GM18498 (cell line): Measurements from ENCODE around the gene REEP6.
"Not testable (repeated sequence)": the region's sequence is repeated elsewhere in the genome, so short reads cannot be mapped to it uniquely, and the experiment has no call there.

ENCODE experiments used
- ATAC-seq: cut with Tn5 transposase; IDR thresholded peaks from one replicate; pipeline ENCODE4 v1.9.1; 2021; ENCODE audit warnings: mild to moderate bottlenecking, moderate library complexity; ENCODE audit not compliant: unreplicated experiment

The REEP6 gene

DNA sequence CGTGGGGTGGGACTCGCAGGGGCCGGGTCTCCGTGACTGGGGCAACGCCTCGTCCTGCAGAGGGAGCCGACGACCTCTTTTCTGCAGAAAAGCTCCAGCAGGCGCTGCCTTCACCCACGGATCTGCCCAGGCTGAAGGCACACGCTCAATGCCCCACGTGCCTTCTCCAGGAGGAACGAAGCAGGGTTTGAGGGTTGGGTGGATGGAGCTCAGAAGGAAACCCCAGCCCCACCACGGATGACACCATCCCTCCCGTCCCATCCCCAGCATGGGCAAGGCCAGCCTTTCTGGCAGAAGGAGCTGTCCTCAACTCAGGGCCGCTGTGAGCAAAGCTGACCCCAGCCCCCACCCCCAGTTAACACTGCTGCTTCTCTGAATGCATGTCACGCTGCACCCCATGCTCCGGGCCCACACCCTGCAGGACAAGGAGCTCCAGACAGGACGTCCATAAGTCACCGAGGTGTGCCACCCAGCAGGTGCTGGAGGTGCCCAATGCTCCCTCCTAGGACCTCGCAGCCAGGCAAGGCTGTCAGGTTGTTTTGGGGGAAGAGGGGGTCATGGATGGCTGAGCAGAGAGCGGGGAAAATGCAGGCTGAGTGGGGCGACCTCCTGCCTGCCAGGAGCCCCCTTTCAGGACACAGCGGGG is 19.3 kb upstream of the REEP6 start:
- ATAC-seq: no peak

DNA sequence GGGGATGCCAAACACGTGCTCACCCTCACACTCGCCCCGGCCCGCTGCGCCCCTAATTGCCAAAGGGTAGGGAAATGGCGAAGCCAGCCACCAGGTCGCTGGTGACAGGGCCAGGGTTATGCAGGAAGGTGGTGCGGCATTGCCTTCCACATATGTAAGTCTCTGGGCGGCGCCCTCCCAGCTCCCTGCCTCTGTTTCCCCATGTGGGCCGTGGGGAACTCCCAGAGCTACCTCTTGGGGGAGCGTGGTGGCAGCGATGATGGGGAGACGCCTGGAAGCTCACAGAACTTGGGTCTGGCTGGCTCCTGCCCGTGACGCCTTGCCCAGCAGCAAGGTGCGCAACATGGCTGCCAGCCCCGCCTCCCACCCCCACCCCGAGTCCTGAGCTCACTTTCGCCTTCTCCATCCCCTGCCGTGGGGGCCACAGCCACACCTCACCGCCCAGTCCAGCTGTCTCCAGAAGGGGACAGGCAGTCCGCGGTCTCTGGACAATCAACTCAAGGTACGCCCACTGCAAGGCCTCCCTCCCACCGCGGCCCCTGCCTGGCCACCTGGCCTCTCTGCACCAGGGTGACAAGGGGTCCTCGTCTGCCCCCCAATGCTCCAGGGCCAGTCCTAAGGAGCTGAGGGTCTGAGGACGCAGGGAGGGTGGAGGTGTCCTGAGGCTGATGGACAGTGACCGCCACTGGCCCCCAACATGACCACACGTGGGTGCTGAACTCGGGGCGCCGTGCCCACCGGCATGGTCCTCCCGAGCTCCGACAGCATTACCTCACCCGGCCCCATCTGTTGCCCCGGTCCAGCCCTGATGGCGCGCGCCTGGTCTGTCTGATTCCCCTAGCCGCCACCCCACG is 18.5 kb upstream of the REEP6 start:
- ATAC-seq: no peak

DNA sequence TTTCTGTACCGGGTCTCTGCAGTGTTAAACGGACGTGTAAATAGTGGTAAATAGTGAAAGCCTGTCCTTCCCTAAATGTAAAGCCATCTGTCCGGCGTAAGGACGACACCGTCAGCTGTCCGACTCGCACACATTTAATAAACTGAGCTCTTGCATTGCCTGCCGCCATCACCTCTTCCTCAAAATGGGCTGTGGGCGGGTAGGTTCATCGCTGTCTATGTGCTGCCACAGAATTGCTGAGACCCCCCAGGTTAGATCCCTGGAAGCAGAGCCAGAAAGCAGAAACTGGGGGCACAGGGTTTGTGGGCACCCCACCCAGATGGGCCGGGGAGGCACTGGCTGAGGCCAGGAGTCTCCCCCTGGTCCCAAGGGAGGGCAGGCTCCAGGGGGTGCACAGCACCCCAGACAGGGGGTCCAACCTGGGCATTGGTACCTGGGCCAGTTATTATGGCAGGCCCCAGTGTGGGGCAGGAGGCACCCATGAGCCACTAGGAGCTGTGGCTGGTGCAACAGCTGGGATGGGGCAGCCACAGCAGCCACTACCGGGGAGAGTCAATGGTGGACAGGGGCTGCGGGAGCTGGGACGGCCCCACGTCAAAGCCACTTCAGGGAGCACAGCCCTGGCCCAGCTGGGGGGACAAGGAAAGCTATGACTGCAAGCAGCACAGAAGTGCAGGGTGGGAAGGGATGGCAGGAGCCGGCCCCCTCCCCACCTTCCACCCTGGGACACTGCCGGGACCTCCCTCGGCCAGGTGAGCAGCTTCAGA is 17.7 kb upstream of the REEP6 start:
- ATAC-seq: no peak

DNA sequence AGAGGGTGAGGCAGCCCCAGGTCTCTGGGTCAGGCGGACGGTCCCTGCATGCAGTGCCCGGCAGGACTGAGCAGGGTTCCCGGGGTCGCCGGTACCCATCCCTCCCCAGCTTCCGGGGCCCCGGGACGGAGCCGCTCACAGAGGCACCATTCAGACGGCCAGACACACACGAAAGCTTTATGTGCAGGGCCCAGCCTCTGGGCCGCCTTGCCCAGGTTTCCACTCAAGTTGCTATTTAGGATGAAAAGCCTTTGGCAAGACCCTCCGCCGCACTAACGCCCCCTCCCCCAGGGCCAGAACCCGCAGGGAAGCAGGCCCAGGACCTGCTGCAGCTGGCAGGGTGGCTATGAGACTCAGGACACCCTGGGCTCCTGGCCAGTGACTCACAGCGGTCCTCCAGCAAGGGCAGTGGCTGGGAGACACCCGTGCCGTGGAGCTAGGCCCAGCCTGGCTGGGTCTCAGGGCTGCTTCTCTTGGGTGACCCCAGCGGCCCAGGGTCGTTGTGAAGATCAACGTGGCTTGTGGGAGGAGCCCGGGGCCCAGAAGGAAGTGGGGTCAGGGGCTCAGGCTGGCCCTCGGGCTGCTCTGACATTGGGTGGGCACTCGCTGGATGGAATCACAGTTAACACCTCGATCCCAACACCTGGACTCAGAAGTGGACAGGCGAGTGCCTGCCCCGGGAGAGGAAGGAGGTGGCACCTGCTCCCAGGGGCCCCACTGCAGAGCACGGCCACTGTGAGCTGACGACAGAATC is 16.8 kb upstream of the REEP6 start:
- no peak for ATAC-seq

DNA sequence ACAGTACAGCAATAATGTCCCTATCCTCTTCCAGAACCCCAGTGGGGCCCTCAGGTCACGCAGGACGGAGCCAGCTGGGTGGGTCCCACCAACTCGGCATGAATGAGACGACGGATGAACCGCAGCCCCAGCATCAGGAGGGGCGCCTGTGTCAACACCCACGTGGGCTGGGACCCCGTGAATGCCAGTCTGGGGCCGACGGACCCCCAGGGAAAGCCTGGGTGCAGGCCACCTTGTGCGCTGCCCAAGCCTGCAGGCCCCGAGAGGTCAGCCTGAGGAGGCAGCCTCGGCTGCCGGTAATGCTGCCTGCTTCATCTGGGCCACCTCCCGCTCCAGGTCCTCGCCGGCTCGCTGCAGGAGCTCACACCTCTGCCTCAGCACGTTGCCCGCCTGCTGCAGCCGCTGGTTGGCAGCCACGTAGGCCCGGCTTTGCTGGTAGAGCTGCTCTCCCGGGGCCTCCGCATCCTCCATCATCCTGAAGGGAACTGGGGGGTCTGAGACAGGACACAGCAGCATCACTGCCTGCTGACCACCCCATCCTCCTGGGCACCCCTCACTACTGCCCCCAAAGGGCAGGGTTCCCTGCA is 16.1 kb upstream of the REEP6 start:
- ATAC-seq: no peak

DNA sequence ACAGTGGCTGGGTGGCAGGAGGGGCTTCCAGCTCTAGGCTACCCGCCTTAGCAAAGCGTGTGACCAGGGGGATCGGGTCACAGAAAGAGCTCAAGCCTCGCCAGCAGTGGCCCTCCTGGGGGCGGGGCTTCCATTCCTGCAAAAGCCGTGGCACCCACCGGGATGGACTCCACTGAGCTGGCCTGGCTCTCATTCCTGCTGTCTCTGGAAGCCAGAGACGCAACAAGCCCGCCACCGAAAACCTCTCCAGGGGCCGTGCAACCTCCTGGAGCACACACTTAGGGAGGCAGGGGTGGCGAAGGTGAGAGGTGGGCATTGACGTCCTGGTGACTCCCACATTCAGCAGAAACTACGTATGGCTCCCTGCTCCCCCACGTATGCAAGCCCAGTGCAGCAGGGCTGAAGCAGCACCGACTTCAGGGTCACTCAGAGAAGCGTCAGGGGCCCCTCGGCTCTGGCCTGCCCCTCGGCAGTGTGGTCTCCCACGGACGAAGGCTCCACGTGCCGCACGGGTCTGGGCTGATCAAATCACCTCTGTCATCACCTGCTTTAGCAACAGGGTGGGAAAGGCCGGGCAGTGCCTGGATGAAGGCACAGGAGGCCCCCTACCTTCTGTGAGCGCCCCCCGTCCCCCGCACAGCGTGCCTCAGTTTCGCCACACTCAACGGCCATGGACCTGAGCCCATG is 15.1 kb upstream of the REEP6 start:
- no peak for ATAC-seq

DNA sequence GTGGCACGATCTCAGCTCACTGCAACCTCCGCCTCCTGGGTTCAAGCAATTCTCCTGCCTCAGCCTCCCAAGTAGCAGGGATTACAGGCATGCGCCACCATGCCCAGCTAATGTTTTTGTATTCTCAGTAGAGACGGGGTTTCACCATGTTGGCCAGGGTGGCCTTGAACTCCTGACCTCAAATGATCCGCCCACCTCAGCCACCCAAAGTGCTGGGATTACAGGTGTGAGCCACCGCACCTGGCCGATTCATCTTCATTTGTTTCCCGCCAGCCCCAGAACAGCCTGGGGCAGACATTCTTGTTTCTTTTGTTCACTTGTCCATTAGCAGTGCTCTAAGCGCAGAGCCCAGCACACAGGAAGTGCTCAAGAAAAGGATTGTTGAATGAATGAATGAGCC is 13.9 kb upstream of the REEP6 start:
- ATAC-seq: not testable (repeated sequence)

DNA sequence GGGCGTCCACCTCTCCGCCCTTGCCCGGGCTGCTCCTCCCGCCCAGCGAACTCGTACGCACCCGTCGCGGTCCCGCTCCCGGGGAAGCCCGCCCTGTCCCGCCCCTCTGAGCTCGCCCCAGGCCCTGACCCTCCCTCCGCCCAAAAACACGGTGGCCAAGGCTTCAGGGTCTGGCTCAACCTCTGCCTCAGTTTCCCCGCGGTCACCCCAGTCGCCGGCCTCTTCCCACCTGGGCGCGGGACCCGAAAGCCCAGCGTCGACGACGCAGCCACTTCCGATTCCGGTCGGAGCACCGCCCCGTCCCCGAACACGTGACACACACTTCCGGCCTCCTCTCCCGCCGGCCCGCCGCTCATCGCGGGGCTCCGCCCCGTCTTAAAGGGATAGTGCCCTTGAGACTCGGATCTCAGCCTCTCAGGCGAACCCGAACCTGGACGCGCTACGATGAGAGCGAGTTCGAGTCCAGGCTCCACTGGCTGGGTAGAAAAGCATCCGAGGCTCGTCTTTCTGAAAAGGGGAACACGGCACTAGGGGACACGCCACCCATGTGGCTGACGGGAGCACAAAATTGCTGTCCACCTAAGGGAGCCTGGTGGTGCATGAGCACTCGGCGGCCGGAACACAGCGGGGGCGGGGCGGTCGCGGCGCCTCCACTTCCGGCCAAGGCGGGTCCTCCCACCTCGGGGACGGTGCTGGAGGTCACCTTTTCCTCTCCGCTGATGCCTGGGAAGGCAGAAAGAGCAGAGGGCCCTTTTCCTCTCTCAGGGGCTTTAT is 11.9 kb upstream of the REEP6 start, which contains the start of gene C19orf25:
C19orf25 (minus strand) TSS at position 282 of the 774 bp plus-strand sequence. CDS start 312 bp downstream, outside the sequence.
- peak; percentile 92 for ATAC-seq

DNA sequence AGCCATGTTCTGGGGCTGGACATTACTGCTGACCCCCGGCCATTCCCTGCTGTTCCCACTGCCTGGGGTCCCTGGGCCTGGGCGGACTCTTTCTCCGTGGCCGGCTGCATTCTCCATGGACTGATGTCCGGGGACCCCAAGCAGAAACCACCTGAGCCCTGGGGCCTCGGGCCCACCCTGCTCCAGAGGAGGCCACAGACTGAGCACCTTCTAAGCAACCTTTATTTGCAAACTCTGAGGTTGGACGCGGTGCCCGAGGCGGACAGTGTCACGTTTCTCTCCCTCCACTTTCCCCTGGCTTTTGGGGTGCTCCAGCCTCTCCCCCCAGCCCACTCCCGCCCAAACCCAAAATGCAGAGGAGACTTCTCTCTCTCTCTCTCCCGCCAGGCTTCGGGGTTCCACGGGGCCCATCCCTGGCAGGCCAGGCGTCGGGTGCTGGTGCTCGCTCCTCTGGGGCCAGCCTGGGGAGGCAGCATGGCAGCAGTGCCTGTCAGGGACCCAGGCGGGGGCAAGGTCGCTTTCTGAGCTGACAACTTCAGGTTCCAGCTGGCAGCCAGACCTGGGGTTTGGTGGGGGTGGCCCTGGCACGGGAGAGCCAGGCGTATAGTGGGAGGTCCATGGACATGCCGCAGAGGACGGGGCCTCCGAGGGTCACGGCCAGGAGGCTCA is 9.6 kb upstream of the REEP6 start:
- no peak for ATAC-seq

DNA sequence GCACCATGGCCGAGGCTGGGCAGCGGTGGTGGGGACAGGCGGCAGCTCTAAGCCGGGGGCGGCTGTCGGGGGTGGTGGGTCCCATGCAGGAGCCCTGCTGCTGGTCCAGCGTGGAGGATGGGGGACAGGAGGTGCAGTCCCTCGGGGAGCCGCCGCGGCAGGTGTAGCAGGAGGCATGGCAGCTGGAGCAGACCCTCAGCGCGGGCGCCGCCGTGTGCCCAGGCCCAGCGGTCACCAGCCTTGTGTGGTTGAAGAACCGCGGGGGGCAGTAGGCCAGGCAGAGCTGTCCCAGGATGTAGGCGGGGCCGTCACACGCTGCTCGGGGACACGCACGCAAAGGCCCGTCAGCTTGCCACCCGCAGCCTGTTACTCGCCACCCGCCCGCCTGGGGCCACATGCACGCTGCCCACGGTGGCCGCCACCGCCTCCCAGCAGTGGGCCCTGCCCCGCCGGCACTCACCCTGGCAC is 9.1 kb upstream of the REEP6 start:
- ATAC-seq: no peak

DNA sequence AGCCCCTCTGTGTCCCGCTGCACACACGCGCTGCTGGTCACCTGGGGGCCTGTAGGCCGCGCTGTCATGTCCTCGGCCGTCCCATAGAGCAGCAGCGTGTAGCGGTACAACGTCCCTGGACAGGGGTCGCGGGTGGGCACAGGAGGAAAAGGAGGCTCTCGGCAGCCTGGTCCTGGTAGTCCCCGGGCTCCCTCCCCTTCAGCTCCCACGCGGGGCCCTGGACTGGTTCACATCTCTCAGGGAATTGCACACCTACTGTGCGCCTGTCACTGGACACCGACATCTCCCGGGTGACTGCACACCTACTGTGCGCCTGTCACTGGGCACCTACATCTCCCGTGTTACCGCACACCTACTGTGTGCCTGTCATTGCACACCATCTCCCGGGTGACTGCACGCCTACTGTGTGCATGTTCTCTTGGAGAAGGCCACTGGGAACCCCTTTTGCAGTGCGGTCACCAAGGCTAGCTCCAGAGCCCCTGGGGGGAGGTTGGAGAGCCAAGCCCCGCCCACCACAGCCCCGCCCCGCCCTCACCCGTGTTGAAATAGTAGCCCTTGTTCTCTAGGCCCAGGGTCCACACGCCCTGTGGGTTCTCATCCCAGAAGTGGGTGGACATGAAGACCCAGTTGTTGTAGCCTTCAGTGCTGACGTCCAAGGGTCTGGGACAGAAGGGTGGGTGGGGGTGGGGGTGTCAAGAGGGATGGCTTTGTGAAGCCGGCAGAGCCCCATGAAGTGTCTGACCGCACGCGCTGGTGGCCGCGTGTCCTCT is 8.4 kb upstream of the REEP6 start:
- no peak for ATAC-seq

DNA sequence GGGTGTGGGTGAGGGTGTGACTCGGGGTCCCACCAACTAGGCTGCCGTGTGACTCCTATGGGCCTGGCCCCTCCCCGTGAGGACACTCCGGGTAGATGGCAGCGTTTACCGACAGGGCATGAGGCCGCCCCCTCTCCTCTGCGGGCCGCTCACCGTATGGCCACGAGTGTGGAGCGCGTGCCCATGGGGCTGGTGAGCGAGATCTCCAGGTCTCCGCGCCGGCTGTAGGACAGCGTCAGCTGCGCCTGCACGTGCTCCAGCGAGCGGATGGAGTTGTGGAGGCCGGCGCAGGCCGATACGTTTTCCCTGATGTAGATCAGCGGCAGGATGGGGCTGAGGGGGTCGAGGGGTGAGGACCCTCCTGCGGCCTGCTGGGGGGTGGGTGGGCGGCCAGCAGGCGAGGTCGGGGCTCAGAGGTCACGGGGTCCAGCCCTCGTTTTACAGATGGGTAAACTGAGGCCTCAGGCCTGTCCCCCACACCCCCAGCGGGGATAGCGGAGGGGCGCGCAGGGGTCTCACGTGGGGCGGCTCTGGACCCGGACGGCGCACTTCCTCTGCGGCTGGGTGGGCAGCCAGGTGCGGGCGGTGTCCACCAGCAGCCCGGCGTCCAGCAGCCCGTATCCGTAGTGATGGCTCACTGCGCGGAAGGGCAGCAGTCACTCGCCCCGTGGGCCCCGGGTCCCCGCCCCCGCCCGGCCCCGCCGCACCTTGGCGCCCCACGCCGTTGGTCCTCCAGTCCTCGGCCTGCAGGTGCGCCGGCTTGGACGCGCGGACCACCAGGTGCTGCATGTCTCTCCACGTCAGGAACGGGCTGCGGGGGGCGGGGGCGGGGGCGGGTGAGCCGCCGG is 7.6 kb upstream of the REEP6 start:
- no peak for ATAC-seq

DNA sequence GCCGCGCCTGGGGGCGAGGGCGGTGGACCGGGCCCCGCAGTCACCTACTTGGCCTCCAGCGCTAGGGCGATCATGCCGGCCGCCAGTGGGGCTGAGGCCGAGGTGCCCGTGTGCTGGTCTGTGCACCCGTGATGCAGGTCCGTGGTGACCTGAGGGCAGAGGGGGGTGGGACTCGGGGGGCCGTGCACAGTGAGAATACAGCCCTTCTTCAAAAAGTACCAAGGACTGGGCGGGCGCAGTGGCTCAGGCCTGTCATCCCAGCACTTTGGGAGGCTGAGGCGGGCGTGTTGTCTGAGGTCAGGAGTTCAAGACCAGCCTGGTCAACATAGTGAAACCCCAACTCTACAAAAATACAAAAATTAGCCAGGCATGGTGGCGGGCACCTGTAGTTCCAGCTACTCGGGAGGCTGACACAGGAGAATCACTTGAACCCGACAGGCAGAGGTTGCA is 7.0 kb upstream of the REEP6 start:
- no peak for ATAC-seq

DNA sequence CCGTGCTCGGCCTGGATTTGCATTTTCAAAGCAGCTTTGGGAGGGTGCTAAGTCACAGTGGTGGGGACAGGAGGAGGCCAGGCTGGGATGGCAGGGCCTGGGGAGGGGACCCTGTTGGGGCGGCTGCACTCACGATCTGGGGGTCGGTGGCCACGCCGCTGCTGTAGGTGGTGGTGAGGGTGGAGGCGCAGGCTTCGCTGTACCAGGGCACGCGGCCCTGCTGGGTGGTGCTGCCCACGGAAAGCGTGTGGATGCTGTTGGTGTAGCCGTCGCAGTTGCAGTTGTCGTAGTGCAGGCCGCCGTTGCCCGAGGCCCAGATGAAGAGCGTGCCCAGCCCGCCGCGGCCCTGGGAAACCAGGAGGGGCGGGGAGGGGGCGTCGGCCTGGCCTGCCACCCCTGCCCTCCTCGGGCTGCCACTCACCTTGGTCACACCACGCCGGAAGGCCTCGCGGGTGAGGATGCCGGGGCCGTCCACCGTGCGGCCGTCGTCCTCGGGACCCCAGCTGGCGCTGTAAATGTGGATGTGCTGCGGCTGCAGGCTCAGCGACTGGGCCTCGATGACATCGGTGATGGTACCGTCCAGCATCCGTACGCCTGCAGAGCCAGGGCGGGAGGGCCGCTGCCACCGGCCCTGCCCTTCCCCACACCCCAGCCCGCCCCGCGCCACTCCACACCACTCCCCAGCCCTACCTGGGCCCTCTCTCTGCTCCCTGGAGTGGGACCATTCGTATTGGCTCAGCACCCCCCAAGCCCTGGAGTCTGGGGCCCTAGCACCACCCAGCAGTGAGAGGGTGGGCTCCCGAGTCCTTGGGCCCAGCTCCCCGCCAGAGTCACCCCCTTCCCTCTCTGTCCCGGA is 4.0 kb upstream of the REEP6 start:
- no peak for ATAC-seq

DNA sequence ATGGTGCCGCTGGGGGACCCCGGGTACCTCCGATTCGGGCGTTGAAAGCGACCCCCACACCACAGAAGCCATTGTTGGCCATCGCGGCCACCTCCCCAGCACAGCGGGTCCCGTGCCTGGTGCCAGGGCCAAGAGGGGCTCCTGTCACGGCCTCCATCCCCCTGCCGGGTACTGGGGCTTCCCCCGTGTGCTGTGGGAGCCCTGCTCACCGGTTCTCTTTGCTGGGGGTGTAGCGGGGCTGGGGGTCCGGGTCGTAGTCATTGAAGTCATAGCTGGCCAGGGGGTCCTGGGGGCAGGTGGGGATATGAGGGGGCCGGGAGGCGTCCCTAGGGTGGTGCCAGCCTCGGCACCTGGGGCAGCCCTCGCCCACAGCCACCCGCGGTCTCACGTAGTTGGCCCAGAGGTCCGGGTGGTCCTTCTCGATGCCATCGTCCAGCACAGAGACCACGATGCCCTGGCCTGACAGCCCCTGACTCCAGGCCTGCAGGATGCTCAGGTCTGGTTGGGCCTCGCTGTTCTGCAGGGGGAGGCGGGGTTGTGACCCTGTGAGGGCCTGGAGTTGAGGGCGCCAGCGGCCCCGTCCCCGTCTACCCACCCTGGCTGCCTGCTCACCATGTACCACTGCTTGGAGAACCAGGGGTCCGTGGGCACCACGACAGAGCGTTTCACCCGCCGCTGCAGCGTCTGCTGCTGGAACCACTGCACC is 3.3 kb upstream of the REEP6 start:
- ATAC-seq: no peak
